Mammary epithelial cell (primary cell): Measurements from ENCODE around the gene RNF150.

Experiments
- EZH2 ChIP-seq: IDR thresholded peaks from 2 replicates; pipeline ENCODE4 v1.6.1; 2012; ENCODE audit warnings: low read length, inconsistent platforms, borderline replicate concordance
- TF ChIP-seq, protein P1 (sequence below), 2 donors: IDR thresholded peaks in 1 of 2; conservative IDR thresholded peaks in 1 of 2; 2 replicates each; pipeline ENCODE4 v1.5.1; 2011 to 2012; ENCODE audit warnings: inconsistent platforms in 2 of 2, low read length in 2 of 2, mild to moderate bottlenecking in 2 of 2, control low read depth in 1 of 2, low read depth in 1 of 2; ENCODE audit not compliant: insufficient read depth in 1 of 2; ENCODE audit errors: extremely low read depth in 1 of 2

- TF ChIP-seq, protein P1, sequence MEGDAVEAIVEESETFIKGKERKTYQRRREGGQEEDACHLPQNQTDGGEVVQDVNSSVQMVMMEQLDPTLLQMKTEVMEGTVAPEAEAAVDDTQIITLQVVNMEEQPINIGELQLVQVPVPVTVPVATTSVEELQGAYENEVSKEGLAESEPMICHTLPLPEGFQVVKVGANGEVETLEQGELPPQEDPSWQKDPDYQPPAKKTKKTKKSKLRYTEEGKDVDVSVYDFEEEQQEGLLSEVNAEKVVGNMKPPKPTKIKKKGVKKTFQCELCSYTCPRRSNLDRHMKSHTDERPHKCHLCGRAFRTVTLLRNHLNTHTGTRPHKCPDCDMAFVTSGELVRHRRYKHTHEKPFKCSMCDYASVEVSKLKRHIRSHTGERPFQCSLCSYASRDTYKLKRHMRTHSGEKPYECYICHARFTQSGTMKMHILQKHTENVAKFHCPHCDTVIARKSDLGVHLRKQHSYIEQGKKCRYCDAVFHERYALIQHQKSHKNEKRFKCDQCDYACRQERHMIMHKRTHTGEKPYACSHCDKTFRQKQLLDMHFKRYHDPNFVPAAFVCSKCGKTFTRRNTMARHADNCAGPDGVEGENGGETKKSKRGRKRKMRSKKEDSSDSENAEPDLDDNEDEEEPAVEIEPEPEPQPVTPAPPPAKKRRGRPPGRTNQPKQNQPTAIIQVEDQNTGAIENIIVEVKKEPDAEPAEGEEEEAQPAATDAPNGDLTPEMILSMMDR (conservative IDR thresholded peaks at IDR 0.05 in 1 of 2, IDR thresholded peaks at IDR 0.05 in 1 of 2; ENCODE audit: extremely low read depth in 1 of 2, insufficient read depth in 1 of 2, low read depth in 1 of 2, low read length in 2 of 2) = no peak
- TF ChIP-seq EZH2 = no peak
Measured at GRCh38 chr4:140932501-140933045, 200.7 kb downstream of the RNF150 start.
